ENCODE results near the gene DYRK3. TPM values are rescaled to one million over a fixed set of nuclear protein-coding genes. Genes with fewer than 3 reads are reported as not detected.

Gene DYRK3
- total and polyA plus RNA-seq, 9 of the 15 experiments (the other 6 are each of a cell fraction or from before 2014, with no cell fraction given): 4.5 to 33.7 (median 25.7) TPM

DNA sequence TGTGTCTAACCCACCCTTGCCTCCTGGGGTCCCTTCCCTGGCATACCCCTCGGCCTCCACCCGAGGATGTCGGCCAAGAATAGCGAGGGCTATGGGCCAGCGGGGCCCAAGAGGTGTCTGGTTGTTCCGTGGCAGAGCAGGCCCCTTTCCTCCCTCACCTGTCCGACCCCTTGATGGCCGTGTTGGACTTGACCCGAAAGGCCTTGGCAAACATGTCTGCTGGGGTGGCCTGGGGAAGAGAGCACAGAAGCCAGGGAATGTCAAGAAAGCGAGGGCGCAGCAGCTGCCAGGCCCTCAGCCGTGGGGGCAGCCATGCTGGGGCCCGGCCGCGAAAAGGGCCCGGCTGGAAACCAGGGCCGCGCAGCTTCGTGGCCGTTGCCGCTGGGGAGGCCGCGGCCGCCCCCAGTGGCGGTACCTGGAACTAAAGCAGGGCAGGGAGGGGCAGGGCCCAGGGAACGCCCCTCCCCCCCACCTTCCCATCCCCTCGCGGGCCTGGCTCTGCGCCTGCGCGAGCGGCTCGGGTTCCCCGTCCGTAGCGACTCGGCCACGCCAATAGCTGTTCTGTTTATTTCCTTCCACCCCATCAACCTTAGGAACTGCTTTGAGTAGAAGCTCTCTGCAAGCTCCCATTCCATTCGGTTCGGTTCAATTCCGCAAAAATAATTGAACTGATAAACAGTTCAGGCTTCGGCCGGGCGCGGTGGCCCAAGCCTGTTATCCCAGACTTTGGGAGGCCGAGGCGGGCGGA lies 23.0 kb upstream of the DYRK3 start, which contains the start of gene EIF2D (continued):
- TF ChIP-seq CBX8 (IDR thresholded peaks at IDR 0.05; ENCODE audit: borderline replicate concordance, extremely low read depth, low read depth, low read length, poor library complexity, severe bottlenecking) (no peak), TAF1 (IDR thresholded peaks at IDR 0.05; ENCODE audit: control insufficient read depth, extremely low read depth, insufficient read depth, low read length, severe bottlenecking) (peak; percentile 99), ETV6 (IDR thresholded peaks at IDR 0.05; ENCODE audit: borderline replicate concordance in 1 of 2, low read depth in 2 of 2, low read length in 1 of 2) (peak in 1 of 2 experiments; percentile 50; a peak in 2 of 4 replicates), ETV6 (CRISPR knock-in tag; IDR thresholded peaks at IDR 0.05; ENCODE audit: borderline replicate concordance) (no peak), ZC3H4 (CRISPR knock-in tag; IDR thresholded peaks at IDR 0.05; ENCODE audit: borderline replicate concordance) (no peak), ZNF785 (CRISPR knock-in tag; IDR thresholded peaks at IDR 0.05) (no peak), CREB1 (IDR thresholded peaks at IDR 0.05) (peak; percentile 77), CREB1 (CRISPR knock-in tag; IDR thresholded peaks at IDR 0.05) (peak; percentile 84), NELFE (IDR thresholded peaks at IDR 0.05; ENCODE audit: insufficient read depth, insufficient read length) (no peak), HNRNPUL1 (IDR thresholded peaks at IDR 0.05; ENCODE audit: low read length) (no peak), KAT7 (CRISPR knock-in tag; IDR thresholded peaks at IDR 0.05; ENCODE audit: borderline replicate concordance) (peak; percentile 100), ZNF146 (CRISPR knock-in tag; IDR thresholded peaks at IDR 0.05; ENCODE audit: unreplicated experiment) (no peak), ZNF133 (CRISPR knock-in tag; IDR thresholded peaks at IDR 0.05) (no peak), FOXM1 (IDR thresholded peaks at IDR 0.05; ENCODE audit: low read depth) (no peak), FOXM1 (CRISPR knock-in tag; IDR thresholded peaks at IDR 0.05; ENCODE audit: low read depth) (peak; percentile 95; the same call in 1 of the 2 replicates), SREBF1 (IDR thresholded peaks at IDR 0.05; ENCODE audit: borderline replicate concordance, low read depth, low read length) (peak; percentile 38; the same call in 1 of the 2 replicates), ZNF77 (CRISPR knock-in tag; IDR thresholded peaks at IDR 0.05) (no peak), ILF3 (IDR thresholded peaks at IDR 0.05; ENCODE audit: borderline replicate concordance) (peak; percentile 90)
- TF ChIP-seq, protein P1, sequence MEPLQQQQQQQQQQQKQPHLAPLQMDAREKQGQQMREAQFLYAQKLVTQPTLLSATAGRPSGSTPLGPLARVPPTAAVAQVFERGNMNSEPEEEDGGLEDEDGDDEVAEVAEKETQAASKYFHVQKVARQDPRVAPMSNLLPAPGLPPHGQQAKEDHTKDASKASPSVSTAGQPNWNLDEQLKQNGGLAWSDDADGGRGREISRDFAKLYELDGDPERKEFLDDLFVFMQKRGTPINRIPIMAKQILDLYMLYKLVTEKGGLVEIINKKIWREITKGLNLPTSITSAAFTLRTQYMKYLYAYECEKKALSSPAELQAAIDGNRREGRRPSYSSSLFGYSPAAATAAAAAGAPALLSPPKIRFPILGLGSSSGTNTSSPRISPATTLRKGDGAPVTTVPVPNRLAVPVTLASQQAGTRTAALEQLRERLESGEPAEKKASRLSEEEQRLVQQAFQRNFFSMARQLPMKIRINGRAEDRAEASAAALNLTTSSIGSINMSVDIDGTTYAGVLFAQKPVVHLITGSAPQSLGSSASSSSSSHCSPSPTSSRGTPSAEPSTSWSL (CRISPR knock-in tag; IDR thresholded peaks at IDR 0.05; ENCODE audit: borderline replicate concordance): no peak
- TF ChIP-seq, protein P2, sequence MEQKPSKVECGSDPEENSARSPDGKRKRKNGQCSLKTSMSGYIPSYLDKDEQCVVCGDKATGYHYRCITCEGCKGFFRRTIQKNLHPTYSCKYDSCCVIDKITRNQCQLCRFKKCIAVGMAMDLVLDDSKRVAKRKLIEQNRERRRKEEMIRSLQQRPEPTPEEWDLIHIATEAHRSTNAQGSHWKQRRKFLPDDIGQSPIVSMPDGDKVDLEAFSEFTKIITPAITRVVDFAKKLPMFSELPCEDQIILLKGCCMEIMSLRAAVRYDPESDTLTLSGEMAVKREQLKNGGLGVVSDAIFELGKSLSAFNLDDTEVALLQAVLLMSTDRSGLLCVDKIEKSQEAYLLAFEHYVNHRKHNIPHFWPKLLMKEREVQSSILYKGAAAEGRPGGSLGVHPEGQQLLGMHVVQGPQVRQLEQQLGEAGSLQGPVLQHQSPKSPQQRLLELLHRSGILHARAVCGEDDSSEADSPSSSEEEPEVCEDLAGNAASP (IDR thresholded peaks at IDR 0.05): no peak
- TF ChIP-seq, protein P3, sequence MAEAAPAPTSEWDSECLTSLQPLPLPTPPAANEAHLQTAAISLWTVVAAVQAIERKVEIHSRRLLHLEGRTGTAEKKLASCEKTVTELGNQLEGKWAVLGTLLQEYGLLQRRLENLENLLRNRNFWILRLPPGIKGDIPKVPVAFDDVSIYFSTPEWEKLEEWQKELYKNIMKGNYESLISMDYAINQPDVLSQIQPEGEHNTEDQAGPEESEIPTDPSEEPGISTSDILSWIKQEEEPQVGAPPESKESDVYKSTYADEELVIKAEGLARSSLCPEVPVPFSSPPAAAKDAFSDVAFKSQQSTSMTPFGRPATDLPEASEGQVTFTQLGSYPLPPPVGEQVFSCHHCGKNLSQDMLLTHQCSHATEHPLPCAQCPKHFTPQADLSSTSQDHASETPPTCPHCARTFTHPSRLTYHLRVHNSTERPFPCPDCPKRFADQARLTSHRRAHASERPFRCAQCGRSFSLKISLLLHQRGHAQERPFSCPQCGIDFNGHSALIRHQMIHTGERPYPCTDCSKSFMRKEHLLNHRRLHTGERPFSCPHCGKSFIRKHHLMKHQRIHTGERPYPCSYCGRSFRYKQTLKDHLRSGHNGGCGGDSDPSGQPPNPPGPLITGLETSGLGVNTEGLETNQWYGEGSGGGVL (CRISPR knock-in tag; IDR thresholded peaks at IDR 0.05): no peak
